NCI-H2029 treated with DMSO at 0.1 percent for 48 hours (cell line): ENCODE data around the gene GART.
A peak's percentile ranks its signal among the peaks of the same experiment; 100 is the strongest.
"Not testable (repeated sequence)": the region's sequence is repeated elsewhere in the genome, so short reads cannot be mapped to it uniquely, and the experiment has no call there.

Experiments
- DNase-seq: peaks from one replicate; lab custom pipeline; 2025; lab: John Stamatoyannopoulos, UW

Gene GART

GRCh38 chr21:33512481-33512880 is 29.4 kb downstream of the GART start:
- no peak for DNase-seq

DNA sequence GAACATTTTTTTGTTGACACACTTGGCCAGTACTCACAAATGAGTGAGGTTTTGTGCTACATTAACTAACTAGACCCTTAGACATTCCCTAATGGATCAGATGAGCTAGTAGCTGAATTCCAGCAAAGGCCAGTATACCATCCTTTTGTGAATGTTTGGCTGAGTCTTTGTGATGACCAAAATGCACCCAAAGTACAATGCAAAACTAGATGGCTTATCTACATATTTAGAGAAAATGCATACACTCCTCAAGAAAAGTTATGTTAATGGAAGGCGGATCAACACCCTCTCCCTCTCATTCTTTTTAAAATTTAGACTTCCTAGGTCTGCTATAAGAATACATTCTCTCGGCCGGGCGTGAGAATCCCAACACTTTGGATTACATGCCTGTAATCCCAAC is 30.3 kb downstream of the GART start:
- DNase-seq = no peak

- DNase-seq = no peak
Observed at GRCh38 chr21:33510826-33511225, 31.1 kb downstream of the GART start.

GRCh38 chr21:33507003-33507402 is 34.9 kb downstream of the GART start:
- DNase-seq = not testable (repeated sequence)

- DNase-seq = no peak
Observed at GRCh38 chr21:33505833-33506232, 36.1 kb downstream of the GART start.

- no peak for DNase-seq
Observed at GRCh38 chr21:33496345-33496744, 45.6 kb downstream of the GART start.

GRCh38 chr21:33495743-33496142 is 46.2 kb downstream of the GART start:
- DNase-seq = no peak

- no peak for DNase-seq
Observed at GRCh38 chr21:33493756-33494155, 48.2 kb downstream of the GART start.

- no peak for DNase-seq
Observed at GRCh38 chr21:33492571-33492970, 49.3 kb downstream of the GART start.

- DNase-seq = peak; percentile 93
Observed at GRCh38 chr21:33491373-33492102, 50.4 kb downstream of the GART start, which contains the start of gene DNAJC28. Gene DNAJC28, minus strand, starts transcription at chr21:33491716. Its CDS starts 2,323 bp downstream, at chr21:33489393.

- DNase-seq = no peak
Observed at GRCh38 chr21:33490991-33491372, 50.9 kb downstream of the GART start.

DNA sequence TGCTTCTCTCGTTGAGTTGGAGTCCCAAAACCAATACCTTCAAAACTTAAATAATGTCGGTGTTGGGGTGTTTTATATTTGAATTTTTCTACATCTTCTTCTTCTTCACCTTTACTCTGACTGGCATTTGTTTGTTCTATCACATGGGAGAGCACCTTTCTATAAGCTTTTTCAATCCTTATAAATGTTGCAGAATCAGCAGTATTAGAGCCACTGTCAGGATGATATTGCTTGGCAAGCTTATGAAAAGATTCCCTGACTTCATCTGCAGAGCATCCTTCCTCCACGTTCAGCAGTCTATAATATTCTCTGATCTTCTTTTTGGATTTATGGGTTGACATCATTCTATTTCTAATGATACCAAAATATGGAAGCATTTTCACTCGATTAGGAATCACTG is 53.0 kb downstream of the GART start:
- DNase-seq = no peak

GRCh38 chr21:33487996-33488395 is 53.9 kb downstream of the GART start:
- DNase-seq = no peak

DNA sequence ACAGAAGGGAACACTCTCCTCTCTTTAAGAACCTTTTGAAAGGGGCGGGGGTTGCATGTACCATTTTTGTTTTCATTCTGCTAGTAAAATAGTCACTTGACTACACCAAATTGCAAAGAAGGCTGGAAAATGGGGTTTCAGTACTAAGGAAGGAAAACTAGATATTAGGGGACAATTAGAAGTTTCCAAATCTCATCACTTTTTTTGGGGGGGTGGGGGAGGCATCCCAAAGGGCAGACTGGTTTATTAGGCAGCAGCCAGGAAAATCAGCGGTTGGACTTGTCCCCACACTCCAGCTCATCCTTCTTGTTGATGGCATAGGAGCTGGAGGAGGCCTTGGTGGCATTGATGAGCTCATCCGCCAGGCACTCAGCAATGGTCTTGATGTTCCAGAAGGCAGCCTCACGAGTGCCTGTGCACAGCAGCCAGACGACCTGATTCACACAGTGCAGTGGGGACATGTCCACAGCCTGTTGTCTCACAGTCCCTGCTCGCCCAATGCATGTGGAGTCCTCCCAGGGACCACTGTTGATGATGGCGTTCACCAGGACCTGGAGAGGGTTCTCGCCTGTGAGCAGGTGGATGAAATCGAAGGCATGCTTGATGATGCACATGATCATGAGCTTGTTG is 60.5 kb downstream of the GART start:
- no peak for DNase-seq

DNA sequence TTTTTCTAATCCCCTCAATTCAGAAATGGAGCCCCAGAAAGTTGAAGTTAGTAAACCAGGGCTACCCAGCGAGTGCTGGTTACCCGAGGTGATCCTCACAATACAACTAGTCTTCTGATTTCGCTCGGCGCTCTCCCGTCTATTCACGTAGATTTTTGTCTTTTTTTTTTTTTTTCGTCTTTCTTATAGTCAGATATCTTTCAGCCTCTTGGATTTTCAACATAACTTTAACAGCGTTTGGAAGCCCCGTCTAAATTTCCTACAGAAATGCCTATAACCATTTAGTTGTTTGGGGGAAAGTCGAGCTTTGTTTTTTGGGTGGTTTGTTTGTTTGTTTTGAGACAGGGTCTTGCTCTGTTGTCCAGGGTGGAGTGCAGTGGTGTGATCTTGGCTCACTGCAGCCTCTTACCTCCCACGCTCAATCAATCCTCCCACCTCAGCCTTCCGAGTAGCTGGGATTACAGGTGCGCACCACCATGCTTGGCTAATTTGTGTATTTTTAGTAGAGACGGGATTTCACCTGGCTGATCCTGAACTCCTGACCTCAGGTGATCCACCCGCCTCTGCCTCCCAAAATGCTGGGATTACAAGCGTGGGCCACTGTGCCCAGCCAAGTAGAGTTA is 61.3 kb downstream of the GART start:
- DNase-seq = no peak

DNA sequence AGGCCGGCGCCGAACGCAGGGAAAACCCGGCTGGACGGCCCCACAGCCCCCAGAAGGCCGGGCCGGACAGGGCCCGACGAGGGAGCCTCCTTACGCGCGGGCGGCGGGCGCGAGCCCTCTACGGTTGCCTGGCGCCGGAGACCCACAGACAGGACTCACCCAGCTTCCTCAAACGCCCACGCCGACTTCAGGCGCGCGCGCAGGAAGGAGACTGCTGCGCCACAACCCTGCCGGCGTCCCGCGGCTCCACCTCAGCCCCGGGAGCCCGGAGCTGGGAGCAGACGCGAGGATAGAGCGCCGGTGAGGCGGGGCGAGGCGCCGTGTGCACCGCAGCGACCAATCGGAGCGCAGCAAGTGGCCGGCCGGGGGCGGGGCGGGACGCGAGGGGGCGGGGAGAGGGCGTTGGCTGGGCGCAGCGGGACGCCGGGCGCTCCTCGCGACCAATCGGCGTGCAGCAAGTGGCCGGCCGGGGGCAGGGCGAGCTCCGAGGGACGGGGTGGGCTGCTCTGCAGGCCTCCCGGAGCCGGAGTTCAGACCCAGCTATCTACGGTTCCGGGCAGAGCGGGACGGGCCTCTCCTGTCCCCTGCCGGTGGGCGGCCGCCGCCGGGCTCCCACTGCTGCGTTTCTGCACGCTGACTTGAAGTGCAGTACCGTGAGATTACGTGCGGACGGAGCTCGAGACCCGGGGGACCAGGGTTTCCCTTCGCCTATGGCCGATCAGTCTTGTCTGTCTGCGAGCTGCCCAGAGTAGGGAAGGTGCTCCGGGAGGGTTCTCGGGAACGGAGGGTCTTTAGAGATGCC is 62.0 kb downstream of the GART start, which contains the start of gene TMEM50B:
TSS of gene TMEM50B (minus strand) at position 296 of the 802 bp plus-strand sequence. CDS start 11,089 bp downstream, outside the sequence.
- DNase-seq = peak; percentile 76

GRCh38 chr21:33478935-33479678 is 62.8 kb downstream of the GART start:
- no peak for DNase-seq

DNA sequence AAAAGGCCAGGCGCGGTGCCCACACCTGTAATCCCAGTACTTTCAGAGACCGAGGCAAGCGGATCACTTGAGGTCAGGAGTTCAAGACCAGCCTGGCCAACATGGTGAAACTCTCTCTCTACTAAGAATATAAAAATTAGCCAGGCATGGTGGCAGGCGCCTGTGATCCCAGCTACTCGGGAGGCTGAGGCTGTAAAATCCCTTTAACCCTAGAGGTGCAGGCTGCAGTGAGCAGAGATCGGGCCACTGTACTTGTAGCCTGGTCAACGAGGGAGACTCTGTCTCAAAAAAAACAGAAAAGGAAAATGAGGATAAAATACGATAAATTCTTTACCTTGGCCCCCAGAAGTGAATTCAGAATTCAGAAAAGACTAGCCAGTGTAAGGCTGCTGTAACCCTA is 63.7 kb downstream of the GART start:
- no peak for DNase-seq

DNA sequence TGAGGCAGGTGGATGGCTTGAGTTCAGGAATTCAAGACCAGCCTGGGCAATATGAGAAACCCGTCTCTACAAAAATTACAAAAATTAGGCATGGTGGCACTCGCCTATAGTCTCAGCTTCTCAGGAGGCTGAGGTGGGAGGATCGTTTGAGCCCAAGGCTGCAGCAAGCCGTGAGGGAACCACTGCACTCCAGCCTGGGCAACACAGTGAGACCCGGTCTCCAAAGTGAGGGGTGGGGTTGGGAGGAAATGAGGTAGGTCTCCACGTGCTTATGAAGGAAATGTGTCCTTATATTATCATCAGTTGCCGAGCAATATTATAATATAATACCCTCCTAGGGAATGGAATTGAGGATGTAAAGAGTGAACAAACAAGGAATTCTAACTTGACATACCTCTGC is 64.9 kb downstream of the GART start:
- no peak for DNase-seq

GRCh38 chr21:33473344-33473743 is 68.6 kb downstream of the GART start:
- DNase-seq = no peak

- no peak for DNase-seq
Observed at GRCh38 chr21:33470701-33471100, 71.2 kb downstream of the GART start.

DNA sequence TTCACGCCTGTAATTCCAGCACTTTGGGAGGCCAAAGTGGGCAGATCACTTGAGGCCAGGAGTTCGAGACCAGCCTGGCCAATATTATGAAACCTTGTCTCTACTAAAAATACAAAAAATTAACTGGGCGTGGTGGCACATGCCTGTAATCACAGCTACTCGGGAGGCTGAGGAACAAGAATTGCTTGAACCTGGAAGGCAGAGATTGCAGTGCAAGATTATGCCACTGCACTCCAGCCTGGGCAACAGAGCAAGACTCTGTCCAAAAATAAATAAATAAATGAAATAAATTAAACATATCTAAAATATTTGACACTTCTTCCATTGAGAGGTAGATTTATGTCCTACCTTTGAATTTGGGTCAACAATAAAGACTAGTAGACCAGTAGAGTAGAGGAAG is 72.7 kb downstream of the GART start:
- not testable (repeated sequence) for DNase-seq
